Anterior cingulate cortex (tissue), 58 donors: ENCODE results near the gene NPBWR2.

Experiments
- DNase-seq, 58 donors: peaks; one replicate each; lab custom pipeline; 2025; lab: John Stamatoyannopoulos, UW

The NPBWR2 gene

GRCh38 chr20:64105846-64106434 lies 1.4 kb downstream of the NPBWR2 start:
- DNase-seq: no peak

- no peak for DNase-seq
These were observed 2.5 kb downstream of the NPBWR2 start for GRCh38 chr20:64104667-64105451.

GRCh38 chr20:64103871-64104666 lies 3.3 kb downstream of the NPBWR2 start:
- no peak for DNase-seq

- DNase-seq: peak in 12 of 58 donors; percentile 20 to 60 (median 45)
These were observed 4.6 kb downstream of the NPBWR2 start for GRCh38 chr20:64102647-64103354.

GRCh38 chr20:64101731-64102621 lies 5.4 kb downstream of the NPBWR2 start:
- peak in 2 of 58 donors; percentile 26 to 44 for DNase-seq

- no peak for DNase-seq
These were observed 6.2 kb downstream of the NPBWR2 start for GRCh38 chr20:64100946-64101688.

GRCh38 chr20:64100566-64100888 lies 6.8 kb downstream of the NPBWR2 start:
- DNase-seq: no peak

GRCh38 chr20:64099880-64100565 lies 7.3 kb downstream of the NPBWR2 start:
- DNase-seq: peak in 1 of 58 donors; percentile 63

- DNase-seq: peak in 9 of 58 donors; percentile 18 to 55 (median 34)
These were observed 8.1 kb downstream of the NPBWR2 start for GRCh38 chr20:64099086-64099786.

GRCh38 chr20:64098471-64099013 lies 8.8 kb downstream of the NPBWR2 start:
- no peak for DNase-seq

GRCh38 chr20:64096535-64096934 lies 10.8 kb downstream of the NPBWR2 start:
- no peak for DNase-seq

GRCh38 chr20:64095927-64096326 lies 11.4 kb downstream of the NPBWR2 start:
- no peak for DNase-seq

- DNase-seq: no peak
These were observed 11.9 kb downstream of the NPBWR2 start for GRCh38 chr20:64095455-64095854.

- DNase-seq: no peak
These were observed 14.3 kb downstream of the NPBWR2 start for GRCh38 chr20:64093013-64093503.

GRCh38 chr20:64092258-64093012 lies 14.9 kb downstream of the NPBWR2 start:
- DNase-seq: peak in 9 of 58 donors; percentile 26 to 67 (median 47)

GRCh38 chr20:64091770-64092169 lies 15.6 kb downstream of the NPBWR2 start:
- DNase-seq: peak in 22 of 58 donors; percentile 14 to 68 (median 44)
